H1 (cell line): Measurements from ENCODE around the gene TRIM44. TPM values are rescaled to one million over a fixed set of nuclear protein-coding genes. Genes with fewer than 3 reads are reported as not detected.

Experiments used
- CTCF ChIA-PET: fragments of 300-600 bp; sonication (Branson Sonifier 250); formaldehyde crosslinking; loops from one replicate; lab custom pipeline; 2021; ENCODE audit not compliant: partially characterized antibody; lab: Charles Lee
- POLR2A ChIA-PET: fragments of 300-600 bp; sonication (Branson Sonifier 250); formaldehyde crosslinking; loops from one replicate; lab custom pipeline; 2021; ENCODE audit warnings: inconsistent platforms; ENCODE audit not compliant: partially characterized antibody; lab: Charles Lee
- DNase-seq, 2 experiments: peaks; one replicate each; pipeline versions ENCODE4 v3.0.0 to v3.0.0-alpha.2; 2010 to 2022; ENCODE audit warnings: low spot score in 2 of 2, low read depth in 1 of 2, mixed read lengths in 1 of 2
- FAIRE-seq: peaks from 2 replicates; lab custom pipeline; 2011; peaks lifted over from hg19 to GRCh38; lab: Jason Lieb, UNC
- H2AFZ ChIP-seq: 2 replicates; pipeline ENCODE4 v1.8.1; 2012; ENCODE audit warnings: low read length, inconsistent platforms
- H2AK5ac ChIP-seq: 2 replicates; pipeline ENCODE4 v1.6.1; 2013; ENCODE audit warnings: low read depth, low read length
- H2BK120ac ChIP-seq: replicated peaks from 2 replicates; pipeline ENCODE3; 2013; ENCODE audit warnings: low read depth, low read length, inconsistent platforms
- H2BK12ac ChIP-seq: 2 replicates; pipeline ENCODE4 v1.6.1; 2013; ENCODE audit warnings: low read depth, low read length
- H2BK15ac ChIP-seq: 2 replicates; pipeline ENCODE4 v1.6.1; 2013; ENCODE audit warnings: low read length
- H2BK20ac ChIP-seq: 2 replicates; pipeline ENCODE4 v1.6.1; 2013; ENCODE audit warnings: low read length
- H2BK5ac ChIP-seq: 2 replicates; pipeline ENCODE4 v1.6.1; 2013; ENCODE audit warnings: low read depth, low read length
- H3K14ac ChIP-seq: 2 replicates; pipeline ENCODE4 v1.6.1; 2013; ENCODE audit warnings: inconsistent platforms; ENCODE audit not compliant: insufficient read length
- H3K18ac ChIP-seq: 2 replicates; pipeline ENCODE4 v1.6.1; 2013; ENCODE audit warnings: low read length; ENCODE audit errors: extremely low read depth
- H3K23ac ChIP-seq: 2 replicates; pipeline ENCODE4 v1.6.1; 2013; ENCODE audit warnings: inconsistent platforms; ENCODE audit not compliant: insufficient read length
- H3K23me2 ChIP-seq: 2 replicates; pipeline ENCODE4 v1.6.1; 2013; ENCODE audit warnings: low read depth, low read length
- H3K27ac ChIP-seq: 2 replicates; pipeline ENCODE4 v1.6.1; 2011; ENCODE audit warnings: low read depth, low read length, inconsistent platforms
- H3K27me3 ChIP-seq, 4 experiments: replicated peaks in 1 of 4; 1 replicate in 1 of 4; 2 replicates in 3 of 4; pipeline versions ENCODE4 v1.6.1 to v1.8.1; 2011 to 2013; ENCODE audit warnings: low read length in 3 of 4, mild to moderate bottlenecking in 3 of 4, inconsistent platforms in 2 of 4, mixed read lengths in 2 of 4, moderate library complexity in 1 of 4; ENCODE audit not compliant: control insufficient read depth in 3 of 4, insufficient read depth in 3 of 4; ENCODE audit errors: extremely low read depth in 1 of 4
- H3K36me3 ChIP-seq, 4 experiments: 2 replicates each; pipeline versions ENCODE4 v1.6.1 to v1.8.1; 2011 to 2013; ENCODE audit warnings: mild to moderate bottlenecking in 4 of 4, low read length in 3 of 4, moderate library complexity in 2 of 4, control low read depth in 1 of 4, inconsistent platforms in 1 of 4; ENCODE audit not compliant: insufficient read depth in 4 of 4, control insufficient read depth in 2 of 4
- H3K4ac ChIP-seq: replicated peaks from 2 replicates; pipeline ENCODE3; 2013; ENCODE audit warnings: low read length, low read depth, mixed read lengths, inconsistent platforms; ENCODE audit not compliant: insufficient read length
- H3K4me1 ChIP-seq, 4 experiments: replicated peaks in 1 of 4; 1 replicate in 1 of 4; 2 replicates in 3 of 4; pipeline versions ENCODE4 v1.6.1 to v1.8.1; 2011 to 2013; ENCODE audit warnings: low read length in 3 of 4, inconsistent platforms in 2 of 4, mixed read lengths in 1 of 4; ENCODE audit not compliant: insufficient read depth in 4 of 4, control insufficient read depth in 3 of 4
- H3K4me2 ChIP-seq, 2 experiments: 2 replicates each; pipeline versions ENCODE4 v1.6.1 to v1.8.1; 2011 to 2013; ENCODE audit warnings: low read depth in 2 of 2, low read length in 2 of 2, control low read depth in 1 of 2, inconsistent platforms in 1 of 2, mild to moderate bottlenecking in 1 of 2; ENCODE audit not compliant: insufficient read depth in 1 of 2
- H3K4me3 ChIP-seq, 4 experiments: fragments of 200-600, 300-600 bp in 1 of 4; sonication (generic), shearing (Covaris generic), sonication (Bioruptor Twin) in 1 of 4; 2 replicates each; pipeline versions ENCODE4 v1.5.1 to v1.8.1; 2011 to 2016; ENCODE audit warnings: low read length in 4 of 4, low read depth in 3 of 4, control low read depth in 2 of 4, inconsistent platforms in 2 of 4, mild to moderate bottlenecking in 2 of 4, mixed read lengths in 1 of 4, moderate library complexity in 1 of 4; ENCODE audit not compliant: insufficient read depth in 2 of 4; ENCODE audit errors: extremely low read depth in 1 of 4
- H3K56ac ChIP-seq: replicated peaks from 2 replicates; pipeline ENCODE3; 2013; ENCODE audit warnings: low read depth, mild to moderate bottlenecking, mixed read lengths, low read length, inconsistent platforms; ENCODE audit not compliant: insufficient read length
- H3K79me1 ChIP-seq: 2 replicates; pipeline ENCODE4 v1.6.1; 2013; ENCODE audit warnings: low read depth, low read length, control low read depth
- H3K79me2 ChIP-seq, 2 experiments: 2 replicates each; pipeline versions ENCODE4 v1.6.1 to v1.8.1; 2012 to 2013; ENCODE audit warnings: low read length in 2 of 2, mild to moderate bottlenecking in 2 of 2, inconsistent platforms in 1 of 2; ENCODE audit not compliant: insufficient read depth in 2 of 2, control insufficient read depth in 1 of 2
- H3K9ac ChIP-seq, 4 experiments: replicated peaks in 1 of 4; 1 replicate in 1 of 4; 2 replicates in 3 of 4; pipeline versions ENCODE4 v1.6.1 to v1.8.1; 2011 to 2013; ENCODE audit warnings: low read depth in 3 of 4, low read length in 3 of 4, control low read depth in 2 of 4, mild to moderate bottlenecking in 2 of 4, moderate library complexity in 2 of 4, inconsistent platforms in 1 of 4; ENCODE audit errors: extremely low read depth in 1 of 4
- H3K9me3 ChIP-seq, 2 experiments: 2 replicates each; pipeline versions ENCODE4 v1.6.1 to v1.8.1; 2012 to 2013; ENCODE audit warnings: mild to moderate bottlenecking in 2 of 2, moderate library complexity in 2 of 2, control low read depth in 1 of 2, inconsistent platforms in 1 of 2, low read depth in 1 of 2, low read length in 1 of 2, mixed read lengths in 1 of 2; ENCODE audit not compliant: insufficient read depth in 2 of 2
- H4K20me1 ChIP-seq, 2 experiments: replicated peaks in 1 of 2; 2 replicates each; pipeline versions ENCODE3 to v1.8.1; 2011 to 2013; ENCODE audit warnings: inconsistent platforms in 2 of 2, low read length in 2 of 2, mild to moderate bottlenecking in 1 of 2; ENCODE audit not compliant: insufficient read depth in 2 of 2, control insufficient read depth in 1 of 2
- H4K5ac ChIP-seq: 2 replicates; pipeline ENCODE4 v1.6.1; 2013; ENCODE audit warnings: low read length, low read depth, mixed read lengths, inconsistent platforms; ENCODE audit not compliant: insufficient read length
- H4K8ac ChIP-seq: 2 replicates; pipeline ENCODE4 v1.8.0; 2013; ENCODE audit warnings: mild to moderate bottlenecking, moderate library complexity, low read length, inconsistent platforms; ENCODE audit not compliant: insufficient read depth; ENCODE audit errors: extremely low read depth
- H4K91ac ChIP-seq: replicated peaks from 2 replicates; pipeline ENCODE3; 2013; ENCODE audit warnings: low read length, mixed read lengths, inconsistent platforms; ENCODE audit not compliant: insufficient read length
- ATF3 ChIP-seq: IDR thresholded peaks from 2 replicates; pipeline ENCODE4 v1.6.1; 2011; ENCODE audit warnings: low read depth, mild to moderate bottlenecking, low read length; ENCODE audit not compliant: insufficient read depth
- CHD1 ChIP-seq: IDR thresholded peaks from 2 replicates; pipeline ENCODE4 v1.6.1; 2012; ENCODE audit warnings: low read depth, low read length, improper control_type of control experiment
- CTBP2 ChIP-seq: IDR thresholded peaks from 2 replicates; pipeline ENCODE4 v1.7.0; 2011; ENCODE audit warnings: borderline replicate concordance, mild to moderate bottlenecking, moderate library complexity, mixed read lengths, low read length; ENCODE audit not compliant: insufficient read depth, insufficient read length
- GTF2F1 ChIP-seq: IDR thresholded peaks from 2 replicates; pipeline ENCODE4 v1.6.1; 2012; ENCODE audit warnings: low read depth, low read length, improper control_type of control experiment, borderline replicate concordance
- HDAC6 ChIP-seq: IDR thresholded peaks from one replicate; pipeline ENCODE4 v1.7.1; 2012; ENCODE audit warnings: low read depth, mild to moderate bottlenecking, inconsistent platforms, low read length, moderate library complexity
- KDM1A ChIP-seq: fragments of 200-600, 300-600 bp; sonication (generic); IDR thresholded peaks from 2 replicates; pipeline ENCODE4 v1.7.1; 2016; ENCODE audit warnings: mild to moderate bottlenecking, low read length, borderline replicate concordance
- MAFK ChIP-seq: IDR thresholded peaks from 2 replicates; pipeline ENCODE4 v1.6.1; 2012; ENCODE audit warnings: low read depth, mild to moderate bottlenecking, improper control_type of control experiment, low read length
- SIN3A ChIP-seq, 2 experiments: IDR thresholded peaks in 1 of 2; conservative IDR thresholded peaks in 1 of 2; 2 replicates each; pipeline ENCODE4 v1.6.1; 2011 to 2012; ENCODE audit warnings: low read length in 2 of 2, improper control_type of control experiment in 1 of 2, low read depth in 1 of 2, mild to moderate bottlenecking in 1 of 2
- TBP ChIP-seq: IDR thresholded peaks from 2 replicates; pipeline ENCODE4 v1.6.1; 2011; ENCODE audit warnings: low read depth, low read length, improper control_type of control experiment
- TCF12 ChIP-seq: IDR thresholded peaks from 2 replicates; pipeline ENCODE4 v1.6.1; 2011; ENCODE audit warnings: low read depth, mild to moderate bottlenecking, low read length
- WGBS, 2 experiments: shearing (Covaris generic) in 1 of 2; methylation state at CpG; one replicate each; pipeline versions ENCODE4 v1.1.6 to v1.1.7; 2013 to 2015; ENCODE audit warnings: low lambda C conversion rate in 2 of 2, mixed read lengths in 2 of 2, inconsistent platforms in 1 of 2, low coverage in 1 of 2, missing lambda C conversion rate in 1 of 2; ENCODE audit not compliant: insufficient replicate concordance in 2 of 2, insufficient coverage in 1 of 2, insufficient read length in 1 of 2; ENCODE audit errors: extremely low coverage in 1 of 2, missing lambda C conversion rate in 1 of 2; 5-methylcytosine and 5-hydroxymethylcytosine counted together
- polyA plus RNA-seq, 7 experiments: library from polyadenylated mRNA; depleted of rRNA in 3 of 7; stranded (reverse) in 5 of 7; unstranded in 2 of 7; fragments of >200 nt in 5 of 7; fragments of 200-250 nt in 2 of 7; gene quantifications; 1 replicate in 5 of 7; 2 replicates in 1 of 7; 4 replicates in 1 of 7; pipeline versions ENCODE4 v1.2.1 to v1.2.3, GENCODE V29; 2011 to 2013; ENCODE audit warnings: missing spikeins in 2 of 7, mixed read lengths in 2 of 7
- total RNA-seq: library from RNA; stranded (reverse); fragmentation: NEBNext Ultra II Directional; extraction: Animal tissue kit (Norgen Biotek cat#: 25700); gene quantifications from 2 replicates; pipeline ENCODE4 v1.2.1, GENCODE V29; 2021

TRIM44 gene
- total and polyA plus RNA-seq, 2 of the 8 experiments (the other 6 are each of a cell fraction or from before 2014, with no cell fraction given): 13.9 to 34.4 TPM

DNA sequence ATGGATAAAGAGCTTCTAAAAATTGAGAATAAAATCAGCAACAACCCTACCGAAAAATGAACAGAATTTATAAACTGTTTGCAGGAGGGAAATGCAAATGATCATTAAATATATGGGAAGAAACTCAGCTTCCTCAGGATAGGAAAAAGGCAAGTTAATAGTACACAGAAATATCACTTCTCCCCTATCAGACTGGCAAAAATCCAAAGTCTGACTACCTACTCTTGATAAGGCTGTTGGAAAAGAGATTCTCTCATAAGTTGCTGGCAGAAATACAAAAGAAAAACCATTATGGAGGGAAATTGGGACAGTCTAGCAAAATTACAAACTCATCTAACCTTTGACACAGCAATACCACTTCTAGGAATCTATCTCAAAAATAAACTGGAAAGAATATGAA lies 180.4 kb downstream of the TRIM44 start:
- FAIRE-seq (no peak), DNase-seq (no peak)
- no peak overlapping the region for H4K8ac ChIP-seq
- no peaks in the 10 kb centered on the region for H3K79me2 ChIP-seq
- no peak overlapping the region for H2BK120ac ChIP-seq
- no peak overlapping the region for H2AFZ ChIP-seq
- no peak overlapping the region for H3K4ac ChIP-seq
- no peak overlapping the region for H2BK12ac ChIP-seq
- H3K18ac ChIP-seq: no peak overlapping the region
- no peaks in the 10 kb centered on the region for H3K23me2 ChIP-seq
- no peak overlapping the region for H3K9ac ChIP-seq
- WGBS, 2 experiments: 9% methylated on average over 1 of the region's 1 CpG; no CpG with 5 or more reads in 1 of the 2 experiments
- H4K91ac ChIP-seq: no peak overlapping the region
- H3K4me1 ChIP-seq: no peaks in the 10 kb centered on the region
- no peak overlapping the region for H3K56ac ChIP-seq
- H3K79me1 ChIP-seq: no peaks in the 10 kb centered on the region
- no peak overlapping the region for H3K4me2 ChIP-seq
- TF ChIP-seq MAFK: no peak
- TF ChIP-seq ATF3: no peak
- TF ChIP-seq GTF2F1: no peak
- no peak for TF ChIP-seq HDAC6
- TF ChIP-seq TCF12: no peak
- TF ChIP-seq SIN3A (conservative IDR thresholded peaks at IDR 0.05 in 1 of 2, IDR thresholded peaks at IDR 0.05 in 1 of 2; ENCODE audit: low read depth in 1 of 2, low read length in 2 of 2): no peak
- TF ChIP-seq CTBP2: no peak
- no peak for TF ChIP-seq CHD1
- no peak for TF ChIP-seq KDM1A
- no peak for TF ChIP-seq TBP
- H3K27ac ChIP-seq: no peak overlapping the region
- H3K9me3 ChIP-seq: peaks cover 0 to 8% of the 10 kb centered on the region in 2 experiments; a peak in 1 of 4 replicates
- H4K5ac ChIP-seq: no peak overlapping the region
- CTCF ChIA-PET: interaction anchor here (0.8 to 3.4 kb wide), 7 partner anchors 9 to 356 kb away, joined by 3 to 18 read pairs (median 4); no protein-coding TSS in a partner anchor
- POLR2A ChIA-PET: interaction anchor here (0.8 kb wide), 1 partner anchor 445 kb away, joined by 4 read pairs; no protein-coding TSS in a partner anchor
- H3K27me3 ChIP-seq: no peaks in the 10 kb centered on the region
- H3K23ac ChIP-seq: no peak overlapping the region
- no peaks in the 10 kb centered on the region for H4K20me1 ChIP-seq
- H3K36me3 ChIP-seq: no peaks in the 10 kb centered on the region
- no peak overlapping the region for H2BK20ac ChIP-seq
- H3K4me3 ChIP-seq: no peak overlapping the region
- H3K14ac ChIP-seq: no peak overlapping the region
- H2BK15ac ChIP-seq: no peak overlapping the region
- no peak overlapping the region for H2BK5ac ChIP-seq
- H2AK5ac ChIP-seq: no peak overlapping the region
